Posterior cingulate gyrus (tissue), 11 donors: ENCODE results near the gene SLC9A6.

Experiments
- DNase-seq, 10 donors: peaks; one replicate each; pipeline versions ENCODE4 v3.0.0 to v3.0.0-alpha.2; 2020 to 2021; ENCODE audit warnings: mixed read lengths in 3 of 10
- intact Hi-C: fragments of 100-400 bp; cut with DNase I; formaldehyde crosslinking; loops from one replicate; pipeline ENCODE4 v1.15.1; 2023

SLC9A6 gene

DNA sequence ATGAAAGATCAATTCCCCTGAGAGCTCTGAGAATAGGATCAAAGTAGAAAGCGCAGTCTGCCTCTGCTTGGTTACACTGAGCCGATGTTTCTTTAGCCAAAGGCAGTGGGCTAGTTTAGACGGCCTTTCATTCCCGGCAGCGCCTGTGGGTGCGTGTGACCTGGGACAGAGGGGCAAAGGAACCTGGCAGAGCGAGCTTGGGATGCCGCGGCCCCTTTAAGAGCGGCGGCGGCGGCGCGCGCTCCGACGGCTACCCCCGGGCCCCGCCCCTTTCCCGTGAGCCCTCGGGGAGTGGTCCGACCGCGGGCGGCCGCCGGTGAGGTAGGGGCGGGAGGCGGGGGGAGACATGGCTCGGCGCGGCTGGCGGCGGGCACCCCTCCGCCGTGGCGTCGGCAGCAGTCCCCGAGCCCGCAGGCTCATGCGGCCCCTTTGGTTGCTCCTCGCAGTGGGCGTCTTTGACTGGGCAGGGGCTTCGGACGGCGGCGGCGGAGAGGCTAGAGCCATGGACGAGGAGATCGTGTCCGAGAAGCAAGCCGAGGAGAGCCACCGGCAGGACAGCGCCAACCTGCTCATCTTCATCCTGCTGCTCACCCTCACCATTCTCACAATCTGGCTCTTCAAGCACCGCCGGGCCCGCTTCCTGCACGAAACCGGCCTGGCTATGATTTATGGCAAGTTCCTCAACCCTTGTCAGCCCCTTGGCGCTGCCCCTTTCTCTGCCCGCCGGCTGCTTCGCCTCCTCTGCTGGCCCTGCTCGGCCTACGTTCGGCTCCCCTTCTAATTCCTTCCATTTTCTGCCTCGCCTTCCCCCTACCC is at the start of gene SLC9A6:
TSS of gene SLC9A6 (plus strand) at position 279 of the 816 bp plus-strand sequence. CDS start at position 503, 224 bp downstream.
- intact Hi-C loops = no loop called here

DNA sequence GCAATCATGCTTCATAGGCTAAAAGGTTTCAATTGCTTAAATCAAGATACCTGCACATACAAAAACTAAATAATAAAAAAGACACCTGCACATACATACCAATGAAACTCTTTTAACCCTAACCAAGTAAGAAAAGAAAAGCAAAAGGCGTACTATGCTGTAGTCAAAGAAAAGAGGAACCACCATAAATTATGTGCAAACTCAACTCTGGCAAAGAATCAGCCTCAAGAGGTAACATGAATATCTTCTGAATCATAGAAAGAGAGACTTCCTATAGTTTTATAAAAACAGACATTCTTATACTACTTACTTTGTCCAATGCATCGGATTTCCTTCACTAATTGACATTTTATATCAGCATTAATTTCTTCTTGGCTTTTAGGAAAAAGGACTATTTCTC is 40.7 kb upstream of the SLC9A6 start:
- DNase-seq = no peak

More for the DNA sequence above, at the start of gene SLC9A6:
- peak; percentile 57 to 95 (median 74) for DNase-seq

DNA sequence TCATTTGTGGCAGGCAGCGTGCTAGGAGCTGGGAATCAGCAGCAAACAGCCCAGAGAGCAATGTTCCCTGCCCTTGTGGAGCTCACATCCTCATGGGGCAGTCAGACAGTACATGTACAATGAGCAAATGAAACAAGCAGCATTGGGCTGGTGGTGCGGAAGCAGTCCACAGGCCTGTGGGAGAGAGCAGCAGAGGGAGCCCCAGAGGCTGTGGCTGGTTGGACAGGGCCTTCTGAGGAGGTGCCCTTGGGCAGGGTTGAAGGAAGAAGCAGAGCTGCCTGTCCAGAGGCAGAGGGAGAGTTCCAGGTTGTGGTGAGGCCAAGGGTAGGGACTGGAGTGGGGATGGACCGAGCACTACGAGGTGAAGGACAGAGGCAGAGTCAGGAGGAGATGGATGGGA is 33.9 kb upstream of the SLC9A6 start:
- DNase-seq = no peak
- intact Hi-C loops = no loop called here

More for the DNA sequence above, 40.7 kb upstream of the SLC9A6 start:
- intact Hi-C loops = no loop called here

DNA sequence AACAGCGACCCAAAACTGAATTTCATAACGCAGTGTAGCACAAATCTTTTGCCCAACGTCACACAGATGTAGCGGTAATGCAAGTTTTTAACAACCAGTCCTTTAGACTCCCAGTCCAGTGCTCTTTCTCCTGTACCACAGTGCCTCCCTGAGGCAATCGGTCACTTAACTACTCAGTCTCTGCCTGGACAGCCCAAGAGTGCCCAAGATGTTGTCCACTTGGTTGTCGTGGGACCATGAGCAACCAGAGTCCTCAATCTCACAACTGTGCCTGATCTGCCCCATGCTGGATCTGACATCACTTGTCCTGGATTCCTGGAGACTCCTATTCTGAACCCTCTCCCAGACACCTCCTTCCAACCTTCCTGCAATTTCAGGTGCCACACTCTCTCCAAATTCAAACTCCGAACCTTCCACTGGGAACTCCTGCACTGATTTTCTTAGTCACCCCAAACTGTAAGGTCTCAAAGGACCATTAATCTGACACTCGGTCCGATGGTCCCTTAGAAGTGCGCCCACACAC is 12.1 kb upstream of the SLC9A6 start:
- intact Hi-C loops = loop anchor here (5.0 kb wide), 1 partner anchor 524 kb away; the partner anchor contains the start of gene HTATSF1
- peak in 3 of 10 donors; percentile 10 to 22 (median 18) for DNase-seq

DNA sequence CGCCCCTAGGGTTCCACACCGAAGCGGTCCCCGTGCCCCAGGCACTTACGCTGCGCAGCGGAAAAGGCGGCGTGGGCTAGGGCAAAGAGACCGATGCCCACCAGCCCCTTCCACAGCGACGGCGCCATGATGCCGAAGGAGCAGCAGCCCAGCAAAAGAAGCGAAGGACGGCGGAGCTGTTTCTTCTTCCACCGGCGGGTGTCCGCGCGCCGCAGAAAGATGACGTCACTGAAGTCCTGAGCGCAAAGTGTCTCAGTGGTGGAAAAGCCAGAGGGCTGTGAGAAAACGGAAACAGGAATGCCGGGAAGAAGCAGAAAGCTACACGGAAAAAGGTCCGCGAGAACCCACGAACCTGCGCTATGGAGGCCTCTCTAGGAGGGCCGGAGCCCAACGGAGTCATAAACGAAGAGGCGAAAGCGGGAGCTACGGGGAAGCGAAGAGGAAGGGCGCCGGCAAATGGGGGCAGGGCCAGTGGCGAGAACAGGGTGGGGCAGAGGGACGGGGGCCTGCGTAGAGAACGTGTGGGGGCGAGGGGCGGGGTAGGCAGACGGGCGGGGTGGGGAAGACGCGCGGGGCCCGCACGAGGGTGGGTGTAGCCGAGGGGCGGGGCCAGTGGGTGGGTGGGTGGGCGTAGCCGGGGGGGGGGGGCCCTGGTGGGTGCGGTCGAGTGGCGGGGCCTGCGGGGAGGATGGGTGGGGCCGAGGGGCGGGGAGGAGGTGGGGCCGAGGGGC is 11.5 kb upstream of the SLC9A6 start, which contains the start of gene MMGT1:
TSS of gene MMGT1 (minus strand) at position 441 of the 731 bp plus-strand sequence. CDS start at position 128, 313 bp downstream.
- intact Hi-C loops = loop anchor here (5.0 kb wide), 1 partner anchor 524 kb away; the partner anchor contains the start of gene HTATSF1
- peak; percentile 64 to 97 (median 78) for DNase-seq

DNA sequence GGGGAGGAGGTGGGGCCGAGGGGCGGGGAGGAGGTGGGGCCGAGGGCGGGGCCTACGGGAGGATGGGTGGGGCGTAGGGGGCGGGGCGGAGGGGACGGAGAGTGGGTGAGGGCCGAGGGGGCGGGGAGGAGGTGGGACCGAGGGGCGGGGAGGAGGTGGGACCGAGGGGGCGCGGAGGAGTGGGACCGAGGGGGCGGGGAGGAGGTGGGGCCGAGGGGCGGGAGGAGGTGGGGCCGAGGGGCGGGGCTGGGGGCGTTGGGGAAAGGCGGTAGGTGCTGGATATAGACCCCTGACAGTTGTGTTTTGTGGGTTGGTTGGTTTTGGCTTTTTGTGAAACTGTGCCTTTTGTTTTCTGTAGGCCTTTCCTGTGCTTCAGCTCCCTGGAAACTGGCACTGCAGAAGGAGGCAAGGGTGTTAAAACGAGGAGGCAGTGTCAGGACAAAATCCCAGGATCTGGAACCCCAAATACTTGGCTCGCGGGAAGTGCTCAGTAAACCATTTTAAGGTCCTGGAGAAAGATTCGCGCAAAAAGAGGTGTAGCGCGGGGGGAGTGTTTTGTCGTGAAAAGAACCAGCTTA is 10.9 kb upstream of the SLC9A6 start:
- intact Hi-C loops = loop anchor here (5.0 kb wide), 1 partner anchor 523 kb away; the partner anchor contains the start of gene HTATSF1
- DNase-seq = peak; percentile 43 to 92 (median 64)

DNA sequence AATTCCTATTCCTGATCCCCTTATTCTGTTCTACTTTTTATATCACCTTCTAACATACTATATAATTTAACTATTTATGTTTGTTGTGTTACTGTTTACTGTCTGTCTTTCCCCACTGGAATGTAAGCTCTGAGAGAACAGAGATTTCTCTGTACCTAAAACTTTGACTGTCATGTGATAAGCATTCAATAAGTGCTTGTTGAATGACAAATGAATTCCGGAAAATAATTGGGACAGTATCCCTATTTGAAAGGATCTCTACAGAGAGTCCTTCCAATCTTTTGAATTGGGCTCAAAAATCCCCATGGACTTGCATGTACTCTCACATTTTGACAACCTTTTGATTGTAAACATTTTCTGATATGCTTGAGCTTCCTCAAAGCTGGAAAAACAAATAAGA is 9.8 kb upstream of the SLC9A6 start:
- intact Hi-C loops = no loop called here
- DNase-seq = no peak

DNA sequence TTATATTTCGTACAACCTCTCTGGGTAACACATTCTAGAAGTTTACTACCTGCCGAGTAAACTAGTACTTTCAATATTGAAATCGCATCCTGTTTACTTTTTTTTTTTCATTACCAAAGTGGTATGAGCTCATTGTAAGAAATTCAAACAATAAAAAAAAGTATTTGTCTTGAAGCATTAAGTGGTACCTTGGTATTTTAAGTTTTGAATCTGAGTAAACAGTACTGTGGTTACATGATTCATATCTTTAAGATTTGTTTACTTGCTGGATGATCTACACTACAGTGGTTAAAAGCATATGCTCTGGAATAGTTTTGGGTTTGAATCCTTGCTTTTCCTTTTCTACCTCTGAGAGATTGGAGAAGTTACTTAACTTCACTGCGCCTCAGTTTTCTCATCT is 7.6 kb upstream of the SLC9A6 start:
- intact Hi-C loops = no loop called here
- DNase-seq = no peak

DNA sequence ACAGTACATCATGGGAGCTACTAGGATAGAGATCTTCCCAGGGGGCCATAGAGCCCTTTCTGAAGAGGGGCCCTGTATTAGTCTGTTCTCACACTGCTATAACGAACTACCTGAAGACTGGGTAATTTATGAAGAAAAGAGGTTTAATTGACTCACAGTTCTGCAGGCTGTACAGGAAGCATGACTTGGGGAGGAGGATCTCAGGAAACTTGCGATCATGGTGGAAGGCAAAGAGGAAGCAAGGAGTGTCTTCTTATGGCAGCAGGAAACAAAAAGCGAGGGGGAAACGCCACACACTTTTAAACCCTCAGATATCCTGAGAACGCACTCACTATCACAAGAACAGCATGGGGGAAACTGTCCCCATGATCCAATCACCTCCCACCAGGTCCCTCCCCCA is 4.2 kb upstream of the SLC9A6 start:
- DNase-seq = no peak
- intact Hi-C loops = no loop called here

DNA sequence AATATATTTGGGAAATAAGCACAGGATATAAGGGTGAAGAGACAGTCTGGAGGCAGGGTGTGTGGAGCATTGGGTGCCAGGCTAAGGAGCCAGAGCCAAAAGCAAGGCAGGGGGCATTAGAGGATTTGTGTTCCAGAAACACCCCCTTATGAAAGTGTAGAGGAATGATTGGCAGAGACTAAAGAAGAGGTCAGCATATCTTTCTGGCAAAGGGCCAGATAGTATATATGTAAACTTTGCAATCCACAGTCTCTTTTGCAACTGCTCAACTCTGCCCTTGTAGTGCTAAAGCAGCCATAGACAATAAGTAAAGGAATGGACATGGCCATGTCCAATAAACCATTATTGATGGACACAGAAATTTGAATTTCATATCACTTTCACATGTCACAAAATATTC is 3.6 kb upstream of the SLC9A6 start:
- intact Hi-C loops = no loop called here
- no peak for DNase-seq

DNA sequence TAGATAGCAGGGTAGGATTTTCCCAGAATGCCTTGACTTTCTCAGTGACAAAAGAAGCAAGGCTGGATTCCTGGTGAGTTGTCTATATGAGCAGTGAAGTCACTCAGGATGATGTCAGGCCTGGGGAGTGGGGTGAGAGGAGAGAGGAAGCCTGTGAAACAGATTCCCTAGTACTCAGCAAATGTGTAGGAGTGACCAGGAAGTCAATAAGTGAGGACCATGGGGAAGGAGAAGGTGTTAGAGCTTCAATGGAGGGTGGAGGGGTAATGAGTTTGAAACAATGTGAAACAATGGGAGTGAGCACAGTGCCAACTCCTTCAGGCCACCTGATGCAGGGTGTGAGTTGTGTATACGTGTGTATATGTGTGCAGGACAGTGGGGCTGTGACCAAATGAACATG is 2.4 kb upstream of the SLC9A6 start:
- DNase-seq = no peak
- intact Hi-C loops = no loop called here

DNA sequence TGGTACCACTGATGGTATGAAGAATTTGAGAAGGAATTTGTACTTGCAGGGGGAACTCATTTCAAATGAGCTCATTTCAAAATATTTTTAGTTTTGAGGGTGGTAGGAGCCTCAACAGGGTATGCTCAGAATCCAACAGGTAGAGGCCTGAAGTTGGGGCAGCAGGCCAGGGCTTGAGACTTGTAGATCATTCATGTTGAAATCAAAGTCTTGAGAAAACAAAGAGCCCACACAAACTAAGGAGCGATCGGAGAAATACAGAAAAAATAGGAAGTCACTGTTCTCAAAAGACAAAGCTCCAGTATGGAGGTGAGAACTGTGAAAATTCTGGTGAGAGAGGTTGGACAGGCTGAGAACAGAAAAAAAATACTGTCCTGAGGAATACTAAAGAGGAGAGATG is 979 bp upstream of the SLC9A6 start:
- DNase-seq = no peak
- intact Hi-C loops = no loop called here

DNA sequence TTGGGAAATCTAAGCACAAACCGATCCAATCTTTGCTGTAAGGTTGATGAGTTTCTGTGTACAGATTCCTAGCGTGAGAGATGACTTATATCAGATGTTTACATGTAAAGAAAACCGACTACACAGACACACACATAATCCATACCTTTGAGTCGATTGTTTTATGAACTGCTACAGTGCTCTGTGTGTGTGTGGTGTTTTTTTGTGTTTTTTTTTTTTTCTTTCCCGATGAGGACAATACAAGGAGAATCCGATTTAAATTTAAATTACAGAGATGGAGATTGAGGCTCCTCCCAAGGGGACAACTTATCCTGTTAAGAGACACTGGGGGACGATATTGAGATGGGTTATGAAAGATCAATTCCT is 461 bp upstream of the SLC9A6 start:
- intact Hi-C loops = no loop called here

DNA sequence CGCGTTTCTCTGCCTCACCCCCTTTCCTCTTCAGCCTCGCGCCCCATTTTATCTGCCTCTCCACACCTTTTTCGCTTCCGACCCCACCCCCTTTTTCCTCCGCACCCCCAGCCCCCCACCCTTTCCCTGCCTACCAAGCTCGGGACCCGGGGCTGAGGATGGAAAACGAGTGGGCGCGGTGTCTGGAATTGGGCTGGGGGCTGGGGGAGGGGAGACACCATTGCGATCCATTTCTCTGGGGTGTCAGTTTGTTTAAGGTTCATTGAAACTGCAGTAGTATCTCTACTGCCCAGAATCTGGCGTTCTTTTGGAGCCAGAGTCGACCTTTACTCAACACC is 707 bp downstream of the SLC9A6 start:
- no peak for DNase-seq
- intact Hi-C loops = no loop called here

More for the DNA sequence above, 461 bp upstream of the SLC9A6 start:
- DNase-seq = no peak

DNA sequence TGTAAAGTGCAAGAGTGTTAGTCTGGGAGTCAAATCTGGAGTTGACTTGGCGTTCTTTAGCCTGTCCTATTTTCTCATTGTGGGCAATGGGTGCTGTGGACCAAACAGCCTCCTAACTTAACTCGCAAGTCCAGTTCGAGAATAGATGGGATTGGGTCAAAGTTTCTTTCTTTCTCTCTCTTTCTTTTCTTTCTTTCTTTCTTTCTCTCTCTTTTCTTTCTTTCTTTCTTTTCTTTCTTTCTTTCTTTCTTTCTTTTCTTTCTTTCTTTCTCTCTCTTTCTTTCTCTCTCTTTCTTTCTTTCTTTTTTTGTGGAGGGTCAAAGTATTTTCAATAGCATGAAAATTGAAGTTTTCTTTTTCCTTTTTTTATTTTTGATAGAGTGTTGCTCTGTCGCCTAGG is 3.0 kb downstream of the SLC9A6 start:
- DNase-seq = no peak
- intact Hi-C loops = no loop called here

DNA sequence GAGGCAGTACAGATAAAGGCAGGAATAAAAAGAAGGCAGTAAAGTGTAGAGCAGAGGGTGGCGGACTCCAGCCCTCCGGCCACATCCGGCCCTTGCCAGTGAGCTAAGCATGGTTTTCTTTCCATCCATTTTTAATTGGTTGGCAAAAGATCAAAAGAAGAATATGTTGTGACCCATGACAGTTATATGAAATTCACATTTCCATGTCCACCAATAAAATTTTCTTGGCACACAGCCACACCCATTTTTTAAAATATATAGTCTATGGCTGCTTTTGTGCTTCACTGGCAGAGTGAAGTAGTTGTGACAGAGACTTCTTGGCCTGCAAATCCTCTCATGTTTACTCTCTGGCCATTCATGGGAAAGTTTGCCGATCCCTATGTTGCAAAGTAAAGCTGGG is 29.8 kb downstream of the SLC9A6 start:
- intact Hi-C loops = no loop called here
- DNase-seq = no peak

DNA sequence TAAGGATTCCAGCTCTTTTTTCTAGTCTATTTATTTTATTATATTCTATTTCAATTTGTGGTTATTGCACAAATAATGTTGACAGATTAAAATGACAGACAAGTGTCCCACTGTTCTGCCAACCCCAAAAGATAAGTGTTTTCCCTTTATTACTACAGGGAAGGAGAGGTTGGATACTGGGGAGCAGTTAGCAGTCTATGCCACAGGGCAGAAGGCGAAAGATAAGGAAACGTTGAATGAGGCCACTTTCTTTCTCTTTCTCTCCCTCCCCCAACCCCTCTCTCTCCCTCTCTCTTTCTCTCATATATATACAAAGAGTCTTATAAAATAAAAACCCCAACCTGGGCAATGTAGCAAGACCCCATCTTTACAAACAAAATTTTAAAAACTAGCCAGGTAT is 31.6 kb downstream of the SLC9A6 start:
- intact Hi-C loops = no loop called here
- no peak for DNase-seq

DNA sequence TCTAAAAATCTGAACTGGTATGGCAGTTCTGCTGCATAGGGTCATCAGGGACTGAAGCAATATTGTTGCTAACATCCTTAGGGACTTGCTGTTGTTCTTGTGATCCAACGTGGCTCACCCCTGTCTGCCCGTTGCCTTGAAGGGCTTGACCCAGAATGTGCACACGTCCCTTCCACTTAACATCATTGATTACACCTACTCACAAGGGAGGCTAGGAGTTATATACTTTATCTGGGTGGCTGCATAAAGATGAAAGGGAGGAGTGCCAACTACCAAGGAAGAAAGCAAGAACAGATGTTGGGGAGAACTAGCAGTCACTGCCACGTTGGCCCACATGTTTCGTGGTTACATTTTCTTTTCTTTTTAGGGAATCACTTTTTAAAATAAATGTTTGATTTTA is 34.0 kb downstream of the SLC9A6 start:
- DNase-seq = no peak
- intact Hi-C loops = no loop called here

DNA sequence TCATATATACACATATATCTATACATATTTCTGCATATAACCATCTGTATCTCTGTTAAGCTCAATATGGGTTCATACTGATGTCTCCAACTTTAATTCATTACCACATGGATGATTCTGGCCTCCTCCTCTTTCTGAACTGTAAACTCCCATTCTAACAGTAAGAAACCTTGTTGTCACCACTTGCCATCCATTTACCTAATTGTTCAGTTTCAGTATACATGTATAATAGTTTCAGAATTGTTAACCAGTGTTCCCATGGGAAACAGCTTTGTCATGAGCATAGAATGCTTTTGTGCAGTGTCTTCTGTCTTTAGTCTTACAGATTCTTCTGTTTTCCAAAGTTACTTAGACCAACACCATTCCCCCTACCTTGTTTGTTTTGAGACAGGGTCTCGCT is 35.9 kb downstream of the SLC9A6 start:
- intact Hi-C loops = no loop called here
- no peak for DNase-seq

DNA sequence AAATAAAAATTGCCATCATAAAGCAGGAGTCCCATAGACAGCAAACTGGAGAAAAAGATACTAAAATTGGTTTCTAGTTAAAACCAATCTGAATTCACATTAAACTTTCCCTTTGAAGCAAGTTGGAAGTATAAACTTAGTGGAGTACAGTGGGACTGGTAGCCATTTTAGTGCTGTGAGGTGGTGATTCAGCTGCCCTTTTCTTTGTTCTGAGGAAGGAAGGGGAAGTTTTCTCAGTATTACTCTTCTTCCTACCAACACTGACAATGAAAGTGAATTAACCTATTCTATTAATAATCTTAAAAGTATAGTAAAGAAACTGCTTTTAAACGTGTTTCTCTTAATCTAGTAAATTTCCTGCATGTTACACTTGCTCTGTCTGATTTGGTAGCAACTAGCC is 36.7 kb downstream of the SLC9A6 start:
- DNase-seq = no peak
- intact Hi-C loops = no loop called here

DNA sequence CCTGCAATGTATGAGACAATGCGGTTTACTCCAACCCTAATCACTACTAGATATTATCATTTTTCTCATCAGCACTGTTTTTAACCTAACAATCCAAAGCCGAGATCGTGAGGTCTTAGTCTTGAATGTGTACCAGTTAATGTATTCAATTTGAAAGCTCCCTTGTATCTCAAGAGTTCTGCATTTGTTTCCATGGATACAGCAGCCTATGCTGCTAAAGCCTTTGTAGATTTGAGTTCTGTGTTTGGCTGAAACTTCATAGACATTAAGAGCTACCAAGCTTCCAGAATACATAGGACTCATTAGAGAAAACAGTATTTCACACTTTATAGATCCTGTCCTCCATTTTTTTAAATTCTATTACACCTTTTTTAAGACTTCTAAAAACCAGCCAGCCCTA is 39.9 kb downstream of the SLC9A6 start:
- intact Hi-C loops = no loop called here
- no peak for DNase-seq
